Lower leg skin (tissue), 3 donors: Measurements from ENCODE around the gene PRDM11.

Experiments
- POLR2A ChIP-seq, 2 donors: fragments of 450-650 bp; IDR thresholded peaks; one replicate each; pipeline ENCODE4 v1.6.1; 2016 to 2017; ENCODE audit warnings: antibody characterized with exemption in 2 of 2, mild to moderate bottlenecking in 1 of 2, moderate library complexity in 1 of 2
- TF ChIP-seq, protein P1 (sequence below), 3 donors: fragments of 450-650 bp; IDR thresholded peaks; one replicate each; pipeline ENCODE4 v1.5.1; 2016; ENCODE audit warnings: antibody characterized with exemption in 3 of 3, mild to moderate bottlenecking in 3 of 3, moderate library complexity in 2 of 3

DNA sequence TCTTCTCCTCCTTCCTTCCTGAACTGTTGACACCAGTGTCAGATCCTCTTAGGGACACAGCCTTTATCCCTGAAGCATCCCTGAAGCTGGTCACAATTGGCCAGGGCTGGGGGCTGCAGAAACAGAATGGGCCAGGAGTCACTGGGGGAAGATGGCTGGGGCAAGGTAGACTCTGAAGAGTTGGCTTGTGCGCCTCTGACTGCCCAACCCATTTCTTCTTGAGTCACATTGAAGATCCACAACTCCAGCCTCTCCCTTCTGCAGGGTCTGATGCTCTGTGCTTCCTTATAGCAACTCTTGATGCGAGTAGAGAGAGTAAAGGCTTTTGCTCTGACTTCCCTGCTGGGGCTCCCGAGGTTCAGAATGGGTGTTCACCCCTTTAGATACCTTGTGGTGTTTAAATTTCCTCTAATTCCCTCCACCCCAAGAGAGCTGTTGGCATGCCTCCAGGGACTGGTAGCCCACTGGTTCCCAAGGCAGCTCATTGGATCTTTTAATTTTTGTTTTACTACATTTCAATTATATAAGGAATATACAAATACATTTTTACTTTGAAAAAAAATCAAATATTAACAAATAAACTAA, 13.4 kb downstream of the PRDM11 start:
- TF ChIP-seq, protein P1, sequence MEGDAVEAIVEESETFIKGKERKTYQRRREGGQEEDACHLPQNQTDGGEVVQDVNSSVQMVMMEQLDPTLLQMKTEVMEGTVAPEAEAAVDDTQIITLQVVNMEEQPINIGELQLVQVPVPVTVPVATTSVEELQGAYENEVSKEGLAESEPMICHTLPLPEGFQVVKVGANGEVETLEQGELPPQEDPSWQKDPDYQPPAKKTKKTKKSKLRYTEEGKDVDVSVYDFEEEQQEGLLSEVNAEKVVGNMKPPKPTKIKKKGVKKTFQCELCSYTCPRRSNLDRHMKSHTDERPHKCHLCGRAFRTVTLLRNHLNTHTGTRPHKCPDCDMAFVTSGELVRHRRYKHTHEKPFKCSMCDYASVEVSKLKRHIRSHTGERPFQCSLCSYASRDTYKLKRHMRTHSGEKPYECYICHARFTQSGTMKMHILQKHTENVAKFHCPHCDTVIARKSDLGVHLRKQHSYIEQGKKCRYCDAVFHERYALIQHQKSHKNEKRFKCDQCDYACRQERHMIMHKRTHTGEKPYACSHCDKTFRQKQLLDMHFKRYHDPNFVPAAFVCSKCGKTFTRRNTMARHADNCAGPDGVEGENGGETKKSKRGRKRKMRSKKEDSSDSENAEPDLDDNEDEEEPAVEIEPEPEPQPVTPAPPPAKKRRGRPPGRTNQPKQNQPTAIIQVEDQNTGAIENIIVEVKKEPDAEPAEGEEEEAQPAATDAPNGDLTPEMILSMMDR (IDR thresholded peaks at IDR 0.05): no peak
- TF ChIP-seq POLR2A (IDR thresholded peaks at IDR 0.05): no peak
